Medulla oblongata (tissue), 1 donor: Measurements from ENCODE around the gene TRIL.

Source experiments
- DNase-seq: peaks from one replicate; pipeline ENCODE4 v3.0.0-alpha.2; 2015; ENCODE audit errors: extremely low spot score

The TRIL gene

DNA sequence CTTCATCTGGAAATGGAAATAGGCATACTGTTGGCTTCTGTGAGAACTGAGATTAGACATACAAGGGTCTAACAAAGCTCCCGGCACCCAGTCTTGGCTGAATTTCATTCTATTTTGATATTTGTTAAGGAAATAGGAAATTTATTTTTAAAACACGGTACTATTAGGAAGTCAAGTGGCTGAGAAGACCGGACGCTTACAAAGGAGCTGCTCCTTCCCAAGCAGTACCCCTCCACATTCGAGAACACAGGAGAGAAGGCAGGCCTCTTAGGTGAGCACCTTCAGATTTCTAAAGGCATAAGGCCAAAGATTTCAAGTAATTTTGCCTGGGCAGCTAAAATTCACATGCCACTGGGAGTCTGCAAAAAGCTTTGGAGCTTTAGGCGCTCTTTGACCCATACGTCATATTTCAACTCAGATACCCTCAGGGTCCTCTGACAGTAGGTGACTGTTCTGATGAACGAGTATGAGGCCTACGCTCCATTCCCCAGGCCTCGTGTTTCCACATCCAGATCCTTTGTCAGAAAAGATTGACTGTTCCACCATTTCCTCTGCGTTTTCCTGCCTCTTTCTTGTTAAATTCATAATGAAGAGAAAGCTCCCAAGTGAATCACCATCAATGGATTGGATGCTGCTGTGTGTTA lies 17.3 kb downstream of the TRIL start:
- no peak for DNase-seq

DNA sequence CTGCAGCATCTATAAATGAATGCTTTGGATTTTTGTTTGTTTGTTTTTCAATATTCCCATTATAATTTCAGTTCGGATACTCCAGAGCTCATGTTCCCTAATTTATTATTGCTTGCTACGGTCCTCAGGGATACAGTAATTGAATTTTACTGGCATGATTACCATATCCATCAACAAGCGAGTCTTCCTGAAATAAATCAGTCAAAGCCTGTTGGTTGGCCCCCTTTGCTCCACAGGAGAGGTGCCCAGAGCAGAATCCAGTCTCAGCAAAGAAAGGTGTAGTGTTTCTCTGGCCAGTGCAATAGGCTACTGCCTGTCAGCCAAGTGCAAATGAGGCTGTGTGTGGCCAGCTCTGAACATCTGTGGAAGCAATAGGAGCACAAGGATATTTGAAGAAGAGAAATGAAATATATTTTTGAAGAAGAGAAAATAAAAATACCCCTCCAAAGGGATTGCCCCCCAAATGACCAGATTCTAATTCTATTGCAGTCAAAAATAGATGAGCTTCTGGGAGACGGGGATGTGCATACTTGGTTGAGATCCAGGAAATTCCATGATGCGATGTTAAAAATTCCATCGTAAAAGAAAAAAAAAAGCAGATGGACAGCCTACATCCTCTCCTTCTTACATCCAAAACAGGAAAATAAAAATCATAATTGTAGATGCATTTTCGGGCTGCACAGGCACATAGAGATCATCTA lies 18.1 kb downstream of the TRIL start:
- DNase-seq: no peak

DNA sequence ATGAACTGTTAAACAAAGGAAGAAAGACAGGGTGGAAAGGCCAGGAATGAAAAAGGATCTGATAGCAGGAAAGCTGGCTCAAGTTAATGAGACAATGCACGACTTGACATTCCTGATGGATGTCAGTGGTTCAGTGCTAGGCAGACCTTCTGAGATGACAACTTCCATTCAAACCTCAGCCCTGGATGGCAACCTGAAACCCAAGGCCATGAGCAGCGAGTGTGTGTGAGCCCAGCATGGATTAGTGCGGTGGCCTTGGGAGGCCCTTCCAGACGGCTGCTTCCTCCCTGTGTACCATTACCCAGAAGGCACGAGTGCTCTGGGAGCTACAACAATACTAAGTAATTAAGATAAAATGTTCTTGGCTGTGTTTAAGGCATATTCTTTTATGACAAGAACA lies 18.8 kb downstream of the TRIL start:
- DNase-seq: no peak

DNA sequence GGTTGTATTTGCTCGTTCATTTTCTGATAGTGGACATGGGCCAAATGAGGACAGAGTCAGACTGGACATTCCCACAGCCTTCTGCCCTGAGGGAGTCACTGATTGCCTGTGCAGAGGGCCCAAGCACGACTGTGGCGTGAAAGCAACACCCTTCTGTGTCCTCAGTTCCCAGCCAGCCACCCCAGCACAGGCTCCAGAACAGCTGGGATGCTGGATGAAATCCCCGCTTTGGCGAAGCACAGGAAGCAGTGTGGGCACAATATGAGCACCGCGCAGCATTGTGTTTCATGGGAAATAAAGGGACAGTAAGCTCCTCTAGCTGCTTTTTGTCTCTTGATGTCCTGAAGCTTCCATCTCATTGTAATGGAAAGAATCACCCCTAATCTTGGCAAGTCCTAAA lies 20.5 kb downstream of the TRIL start:
- DNase-seq: no peak

DNA sequence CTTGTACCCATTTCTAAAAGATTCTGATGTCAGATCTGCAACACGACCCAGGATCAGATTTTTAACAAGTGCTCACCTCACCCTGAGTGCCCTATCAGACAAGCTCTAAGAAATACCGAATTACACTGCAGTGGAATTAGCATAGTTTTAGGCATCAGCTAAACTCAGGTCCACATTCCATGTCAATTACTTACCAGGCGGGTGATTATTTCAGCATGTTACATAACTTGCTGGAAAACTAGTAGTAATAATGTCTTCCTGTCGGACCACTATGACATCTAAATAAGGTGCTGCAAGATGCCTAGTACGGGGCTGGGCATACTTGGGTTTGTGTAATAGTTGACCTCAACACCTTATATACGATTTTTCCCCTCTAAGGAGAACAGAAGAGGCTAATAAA lies 21.0 kb downstream of the TRIL start:
- DNase-seq: no peak

DNA sequence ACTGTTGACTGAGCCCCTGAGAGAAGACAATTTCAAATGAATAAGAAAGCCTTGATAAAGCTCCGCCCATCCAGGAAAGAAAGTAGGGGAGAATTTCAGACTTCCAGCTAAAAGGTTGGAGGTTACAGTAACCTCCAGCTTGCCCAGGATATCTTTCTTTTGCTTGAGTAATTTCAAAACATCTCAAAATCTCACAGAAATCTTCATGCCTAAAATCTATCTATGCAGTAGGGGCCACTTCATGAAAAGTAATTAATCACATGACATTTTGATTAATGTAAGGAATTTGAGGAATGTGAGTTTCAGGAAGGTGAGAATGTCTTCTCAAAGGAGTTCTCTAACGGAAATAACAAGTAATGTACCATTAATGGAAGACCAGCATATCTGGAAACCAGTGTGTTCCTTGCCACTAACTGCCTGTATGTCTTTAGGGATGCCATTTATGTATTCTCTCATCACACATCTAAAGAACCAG lies 24.2 kb downstream of the TRIL start:
- DNase-seq: no peak

DNA sequence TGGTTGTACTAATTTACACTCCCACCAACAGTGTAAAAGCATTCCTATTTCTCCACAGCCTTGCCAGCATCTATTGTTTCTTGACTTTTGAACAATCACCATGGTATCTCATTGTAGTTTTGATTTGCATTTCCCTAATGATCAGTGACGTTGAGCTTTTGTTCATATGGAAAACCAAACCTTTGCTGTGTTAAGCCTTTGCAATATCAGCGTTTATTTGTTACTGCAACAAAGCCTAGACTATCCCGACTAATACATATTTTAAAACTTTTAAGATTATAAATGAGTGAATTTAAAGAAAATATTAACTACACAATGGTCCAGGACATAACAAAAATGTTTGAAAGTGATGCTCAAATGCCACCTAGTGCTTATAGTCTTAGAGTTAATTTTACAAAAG lies 26.6 kb downstream of the TRIL start:
- no peak for DNase-seq

DNA sequence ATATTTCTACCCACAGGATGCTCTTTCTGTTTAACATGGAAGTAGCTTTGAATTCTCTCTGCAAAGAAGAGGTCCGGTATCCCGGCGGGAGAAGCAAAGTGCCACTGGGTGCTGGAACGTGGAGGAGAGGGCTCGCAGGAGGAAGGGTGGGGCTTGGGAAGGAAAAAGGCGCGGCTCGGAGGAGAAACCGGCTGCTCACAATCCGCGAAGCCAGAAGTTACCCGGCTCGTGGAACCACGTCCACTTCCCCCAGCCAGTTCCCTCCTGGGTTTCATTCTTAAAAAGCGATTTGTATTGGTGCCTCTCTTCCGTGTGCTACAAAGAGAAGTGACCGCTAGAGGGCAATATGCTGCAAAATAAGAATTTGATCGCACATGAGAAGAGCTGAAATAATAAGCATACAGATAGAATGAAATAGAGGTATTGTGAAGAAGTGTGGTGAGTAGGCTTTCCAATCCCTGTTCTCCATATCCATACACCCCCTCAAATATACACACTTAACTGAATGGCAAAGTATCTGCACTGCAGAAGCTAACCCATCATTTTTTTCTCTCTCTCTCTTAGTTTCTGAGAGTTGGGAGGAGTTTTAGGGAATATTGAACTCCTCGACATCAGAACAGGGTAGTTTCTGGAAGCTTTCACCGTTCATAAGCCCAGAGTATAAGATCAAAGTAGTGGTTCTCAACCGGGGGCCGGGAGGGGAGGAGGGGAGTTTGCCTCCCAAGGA lies 31.1 kb downstream of the TRIL start:
- peak; percentile 96 for DNase-seq

DNA sequence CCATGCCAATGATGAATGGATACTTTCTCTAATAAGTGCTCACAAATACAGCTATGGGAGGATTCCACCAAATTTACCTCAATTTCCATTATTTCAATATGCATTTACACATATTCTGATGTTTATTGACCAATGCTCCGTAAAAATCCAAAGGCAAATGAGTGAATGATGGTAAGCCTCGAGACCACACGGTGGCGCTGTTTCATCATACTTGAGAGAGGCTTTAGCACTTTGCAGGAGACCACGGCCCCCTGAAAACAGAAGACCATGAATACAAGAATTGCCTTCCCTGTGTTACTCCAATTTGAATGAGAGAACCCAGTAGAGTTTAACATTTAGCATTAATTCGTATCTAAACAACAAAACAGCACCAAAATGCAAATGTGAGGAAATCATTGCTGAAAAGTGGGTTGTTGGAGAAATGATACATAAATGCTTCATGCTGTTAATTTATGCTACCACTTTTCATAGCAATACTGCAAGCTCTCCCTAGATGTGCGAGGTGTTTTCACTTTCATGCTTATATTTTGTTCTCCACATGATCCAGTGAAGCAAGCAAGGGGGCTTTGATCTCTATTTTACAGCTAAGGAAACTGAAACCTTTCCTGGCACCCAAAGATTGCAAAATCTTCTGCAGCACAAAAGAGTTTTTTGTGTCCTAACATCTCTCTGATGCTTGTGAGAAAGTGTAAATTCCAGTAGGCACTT lies 35.4 kb downstream of the TRIL start:
- DNase-seq: peak; percentile 95

DNA sequence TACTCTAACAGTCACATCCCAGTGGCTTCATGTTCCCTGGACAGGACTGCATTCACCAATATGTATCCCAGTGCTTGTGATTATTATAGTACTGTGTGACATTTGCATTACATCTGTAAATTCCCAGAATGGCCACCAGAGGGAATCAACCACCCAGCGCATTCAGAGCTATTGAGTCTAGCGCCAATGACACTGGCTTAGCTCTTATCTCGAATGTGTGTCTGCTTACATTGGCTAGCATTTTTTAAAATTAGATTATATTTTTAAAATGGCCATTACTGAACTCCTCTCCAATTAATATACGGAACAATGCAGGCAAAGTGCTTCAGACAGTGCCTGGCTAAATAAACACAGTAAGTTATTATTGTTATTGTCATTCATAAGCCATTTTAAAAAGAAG lies 36.3 kb downstream of the TRIL start:
- peak; percentile 90 for DNase-seq

DNA sequence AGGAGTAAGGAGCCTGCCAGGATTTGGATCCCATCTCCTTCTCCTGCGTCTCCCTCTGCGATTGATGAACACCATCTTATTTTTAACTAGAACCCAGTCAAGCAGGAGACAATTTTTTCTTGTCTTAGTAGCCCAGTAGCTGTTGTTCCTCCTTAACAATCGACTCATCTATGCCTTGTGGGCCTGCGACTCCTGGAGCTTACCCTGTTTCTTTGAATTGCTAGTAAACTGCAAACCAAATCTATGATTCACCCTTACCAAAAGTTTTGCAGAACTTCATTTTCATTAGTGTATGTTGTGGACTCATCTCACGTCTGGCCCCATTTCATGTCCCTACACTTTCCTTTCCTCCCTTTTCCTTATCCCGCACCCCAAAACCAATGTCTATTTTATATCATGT lies 37.7 kb downstream of the TRIL start:
- no peak for DNase-seq

DNA sequence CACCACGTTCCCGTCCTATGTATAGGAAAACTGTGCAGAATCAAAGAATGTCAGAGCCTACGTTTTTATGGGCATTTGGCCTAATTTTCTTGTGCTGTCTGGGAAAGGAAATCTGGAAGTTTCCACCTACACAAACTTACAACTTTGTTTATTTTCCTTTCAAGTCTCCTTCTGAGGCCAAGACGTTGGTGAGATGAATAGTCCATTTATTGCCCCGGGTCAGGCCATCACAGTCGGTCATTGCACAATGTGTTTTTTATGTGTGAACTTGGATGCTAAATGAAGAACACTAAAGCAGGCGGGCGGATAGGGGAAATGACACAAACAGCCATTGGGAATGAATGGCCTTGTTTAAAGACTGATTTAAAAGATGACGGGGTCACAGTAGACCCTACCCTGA lies 38.6 kb downstream of the TRIL start:
- DNase-seq: peak; percentile 70

DNA sequence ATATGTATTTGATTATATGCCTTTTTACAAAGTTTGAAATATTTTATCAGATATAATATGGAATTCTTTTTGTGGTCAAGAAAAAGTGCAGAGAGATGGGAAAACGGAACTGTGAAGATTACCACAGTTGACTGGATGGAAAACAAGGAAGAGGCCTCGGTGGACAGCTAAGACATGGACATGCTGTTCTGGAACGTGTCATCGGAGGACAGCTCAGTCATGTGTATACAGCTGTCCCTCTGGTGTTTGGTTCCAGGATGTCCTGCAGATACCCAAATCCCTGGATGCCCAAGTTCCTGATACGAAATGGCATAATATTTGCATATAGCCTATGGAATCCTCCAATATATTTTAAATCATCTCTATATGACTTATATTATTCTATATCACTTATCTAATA lies 49.4 kb downstream of the TRIL start:
- no peak for DNase-seq

DNA sequence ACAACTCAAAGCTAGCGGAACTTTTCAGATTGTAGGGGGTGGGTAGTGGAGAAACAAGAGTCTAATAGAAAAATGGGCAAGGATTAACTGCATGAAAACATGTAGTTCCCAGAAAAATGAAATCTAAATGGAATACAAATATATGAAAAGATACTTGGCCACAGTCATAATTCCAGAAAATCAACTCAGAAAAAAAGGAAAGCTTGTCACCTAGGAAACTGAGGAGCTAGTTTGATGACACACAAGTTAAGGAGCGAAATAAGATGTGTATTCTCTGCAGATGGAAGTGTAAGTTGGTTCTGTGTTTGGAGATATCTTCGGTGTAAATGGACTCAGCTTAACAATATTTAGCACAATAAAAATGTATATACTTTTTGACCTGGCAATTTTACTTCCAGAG lies 52.7 kb downstream of the TRIL start:
- DNase-seq: no peak

DNA sequence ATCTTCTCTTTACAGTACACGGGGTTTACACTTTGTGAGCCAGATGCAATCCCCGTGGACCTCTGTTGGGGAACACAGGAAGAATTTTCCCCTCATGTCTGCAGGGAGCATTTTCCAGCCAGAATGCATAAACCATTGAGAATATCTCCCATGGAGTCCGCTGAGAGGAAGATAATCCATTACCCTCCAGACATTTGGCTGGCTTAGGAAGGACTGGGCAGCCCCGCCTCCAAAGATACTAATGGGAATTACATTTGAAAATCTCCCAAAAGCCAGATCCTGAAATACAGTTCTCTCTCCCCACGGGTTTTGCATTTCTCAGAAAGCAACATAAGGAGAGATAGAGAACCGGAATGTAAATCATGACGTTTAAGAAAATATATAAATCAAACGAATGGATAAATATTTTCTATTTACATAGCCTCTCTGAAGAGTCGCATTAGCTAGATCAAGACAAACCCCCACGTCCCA lies 53.5 kb downstream of the TRIL start:
- no peak for DNase-seq

DNA sequence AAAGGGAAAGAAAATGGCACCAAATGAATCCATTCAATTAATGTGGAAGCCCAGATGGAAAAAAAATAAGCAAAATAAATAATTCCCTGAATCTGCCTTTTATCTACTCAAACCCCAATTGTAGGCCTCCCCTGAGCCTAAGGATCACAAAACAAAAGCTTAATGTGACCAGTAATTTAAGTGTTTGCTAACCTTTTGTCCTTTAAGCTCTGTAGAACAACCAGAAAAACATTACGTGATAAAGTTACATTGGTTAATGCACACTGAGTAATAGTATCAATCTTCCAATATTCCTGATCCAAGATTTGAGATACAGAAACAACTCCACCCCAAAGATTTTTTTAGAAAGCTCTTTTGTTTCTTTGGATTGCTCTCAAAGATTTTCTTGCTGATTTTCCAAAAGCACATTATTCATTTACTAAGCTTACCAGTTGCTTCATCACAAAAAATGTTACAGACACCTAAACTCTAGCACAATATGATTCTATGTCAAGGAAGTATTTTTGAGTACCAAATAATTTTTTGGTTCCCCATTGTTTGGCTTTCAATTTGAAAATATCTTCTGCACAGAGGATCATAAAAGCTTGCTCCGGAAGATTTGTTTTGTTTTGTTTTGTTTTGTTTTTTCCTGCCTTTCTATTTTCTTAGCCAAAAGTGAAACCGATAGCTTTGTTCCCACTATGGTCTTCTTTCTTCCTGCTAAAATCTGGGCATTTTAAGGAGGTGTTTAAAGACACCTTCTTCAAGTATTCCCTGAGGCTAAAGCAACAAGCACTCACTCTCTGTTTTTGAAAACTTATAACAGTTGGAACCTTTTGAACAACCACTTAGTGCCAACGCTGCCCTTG lies 54.2 kb downstream of the TRIL start:
- no peak for DNase-seq
